ENCODE results near the gene CHDH. TPM values are rescaled to one million over a fixed set of nuclear protein-coding genes. Genes with fewer than 3 reads are reported as not detected.

The CHDH gene
- total RNA-seq, 4 donors from 2014 or later, result 36.5 to 114 (median 53.7) TPM

DNA sequence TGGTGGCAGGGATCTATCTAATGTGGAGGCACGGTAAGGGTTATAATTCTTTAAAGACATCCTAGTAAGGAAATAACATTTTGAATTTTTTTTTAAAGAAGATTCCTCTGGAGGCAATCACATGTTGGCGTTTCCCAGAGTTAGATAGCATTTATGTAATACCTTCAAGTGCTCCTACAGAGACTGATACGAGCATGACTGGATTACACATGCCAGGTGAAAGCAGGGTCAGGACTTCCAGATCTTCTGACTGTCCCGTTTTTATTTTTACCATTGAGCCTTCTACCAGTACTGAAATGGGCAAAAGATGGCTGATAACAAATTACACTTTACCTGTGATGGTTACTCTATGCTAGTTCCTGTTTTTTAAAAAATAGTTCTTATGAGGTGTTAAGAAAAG lies 14.0 kb upstream of the CHDH start:
- Histone ChIP-seq H3K9me3 (no peaks in the 10 kb centered on the region), H3K27me3 (no peaks in the 10 kb centered on the region), H3K4me3 (no peak overlapping the region), H3K27ac (no peak overlapping the region), H3K4me1 (no peaks in the 10 kb centered on the region), H3K36me3 (peaks cover 0 to 44% (median 15%) of the 10 kb centered on the region in 4 donors)
- intact Hi-C loops (cut with DNase I; ENCODE audit: low total_unique reads), result no loop called here
- no peak for TF ChIP-seq EP300 (IDR thresholded peaks at IDR 0.05; ENCODE audit: low read depth)
- no peak for TF ChIP-seq POLR2AphosphoS5 (IDR thresholded peaks at IDR 0.05)
- TF ChIP-seq, protein P1, sequence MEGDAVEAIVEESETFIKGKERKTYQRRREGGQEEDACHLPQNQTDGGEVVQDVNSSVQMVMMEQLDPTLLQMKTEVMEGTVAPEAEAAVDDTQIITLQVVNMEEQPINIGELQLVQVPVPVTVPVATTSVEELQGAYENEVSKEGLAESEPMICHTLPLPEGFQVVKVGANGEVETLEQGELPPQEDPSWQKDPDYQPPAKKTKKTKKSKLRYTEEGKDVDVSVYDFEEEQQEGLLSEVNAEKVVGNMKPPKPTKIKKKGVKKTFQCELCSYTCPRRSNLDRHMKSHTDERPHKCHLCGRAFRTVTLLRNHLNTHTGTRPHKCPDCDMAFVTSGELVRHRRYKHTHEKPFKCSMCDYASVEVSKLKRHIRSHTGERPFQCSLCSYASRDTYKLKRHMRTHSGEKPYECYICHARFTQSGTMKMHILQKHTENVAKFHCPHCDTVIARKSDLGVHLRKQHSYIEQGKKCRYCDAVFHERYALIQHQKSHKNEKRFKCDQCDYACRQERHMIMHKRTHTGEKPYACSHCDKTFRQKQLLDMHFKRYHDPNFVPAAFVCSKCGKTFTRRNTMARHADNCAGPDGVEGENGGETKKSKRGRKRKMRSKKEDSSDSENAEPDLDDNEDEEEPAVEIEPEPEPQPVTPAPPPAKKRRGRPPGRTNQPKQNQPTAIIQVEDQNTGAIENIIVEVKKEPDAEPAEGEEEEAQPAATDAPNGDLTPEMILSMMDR (IDR thresholded peaks at IDR 0.05), result no peak
- TF ChIP-seq POLR2A (IDR thresholded peaks at IDR 0.05), result no peak
- in situ Hi-C loops (cut with MboI; ENCODE audit: low pct_ligation_motif_present in 1 of 4, low pct_unique_long_range_greater_than_20kb in 1 of 4, low sequenced_read_pairs in 3 of 4), result no loop called here
- WGBS, 2 donors (ENCODE audit: low coverage in 1 of 2), result 72 to 100% methylated on average over 2 to 4 of the region's 4 CpGs
- no peak for DNase-seq

DNA sequence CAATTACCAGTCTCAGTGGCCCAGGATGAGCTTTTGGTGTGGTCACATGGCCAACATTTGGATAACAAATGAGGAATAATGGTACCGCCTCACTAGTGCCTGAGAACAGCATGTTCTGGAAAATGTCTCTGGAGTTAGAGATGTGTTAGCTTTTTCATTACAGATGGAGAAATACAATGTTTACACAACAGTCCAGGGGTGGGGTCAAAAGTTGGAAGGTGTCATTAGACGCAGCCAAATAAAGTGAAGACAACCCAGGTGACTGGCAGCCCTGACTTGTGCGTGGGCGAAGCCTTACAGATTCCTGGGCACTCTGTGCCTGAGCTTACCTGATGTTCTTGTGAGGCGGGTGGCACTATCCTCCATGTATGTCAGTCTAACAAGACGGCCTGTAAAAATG lies 13.0 kb upstream of the CHDH start:
- no peak for DNase-seq
- Histone ChIP-seq H3K27me3 (no peaks in the 10 kb centered on the region), H3K4me3 (no peak overlapping the region), H3K4me1 (no peaks in the 10 kb centered on the region), H3K27ac (no peak overlapping the region), H3K9me3 (no peaks in the 10 kb centered on the region), H3K36me3 (peaks cover 0 to 37% (median 11%) of the 10 kb centered on the region in 4 donors)
- intact Hi-C loops (cut with DNase I; ENCODE audit: low total_unique reads), result no loop called here
- 79 to 84% methylated on average over 5 to 6 of the region's 6 CpGs for WGBS, 2 donors (ENCODE audit: low coverage in 1 of 2)
- in situ Hi-C loops (cut with MboI; ENCODE audit: low pct_ligation_motif_present in 1 of 4, low pct_unique_long_range_greater_than_20kb in 1 of 4, low sequenced_read_pairs in 3 of 4), result no loop called here
- TF ChIP-seq POLR2A (IDR thresholded peaks at IDR 0.05), result no peak
- TF ChIP-seq, protein P1 (IDR thresholded peaks at IDR 0.05), result no peak
- TF ChIP-seq POLR2AphosphoS5 (IDR thresholded peaks at IDR 0.05), result no peak
- TF ChIP-seq EP300 (IDR thresholded peaks at IDR 0.05; ENCODE audit: low read depth), result no peak

GRCh38 chr3:53858096-53858741 lies 12.0 kb upstream of the CHDH start:
- no peaks in the 10 kb centered on the region for H3K9me3 ChIP-seq
- H3K36me3 ChIP-seq, result peaks cover 0 to 29% (median 8%) of the 10 kb centered on the region in 4 donors
- intact Hi-C loops (cut with DNase I; ENCODE audit: low total_unique reads) (no loop called here), in situ Hi-C loops (cut with MboI; ENCODE audit: low pct_ligation_motif_present in 1 of 4, low pct_unique_long_range_greater_than_20kb in 1 of 4, low sequenced_read_pairs in 3 of 4) (no loop called here)
- no peak overlapping the region for H3K27ac ChIP-seq
- H3K4me3 ChIP-seq, result no peak overlapping the region
- 81 to 87% methylated on average over 3 to 7 of the region's 7 CpGs for WGBS, 2 donors (ENCODE audit: low coverage in 1 of 2)
- DNase-seq, result no peak
- H3K4me1 ChIP-seq, result no peaks in the 10 kb centered on the region
- TF ChIP-seq POLR2AphosphoS5 (IDR thresholded peaks at IDR 0.05) (no peak), POLR2A (IDR thresholded peaks at IDR 0.05) (no peak), EP300 (IDR thresholded peaks at IDR 0.05; ENCODE audit: low read depth) (no peak)
- TF ChIP-seq, protein P1 (IDR thresholded peaks at IDR 0.05), result no peak
- H3K27me3 ChIP-seq, result no peaks in the 10 kb centered on the region

- intact Hi-C loops (cut with DNase I; ENCODE audit: low total_unique reads) (no loop called here), in situ Hi-C loops (cut with MboI; ENCODE audit: low pct_ligation_motif_present in 1 of 4, low pct_unique_long_range_greater_than_20kb in 1 of 4, low sequenced_read_pairs in 3 of 4) (no loop called here)
- WGBS, 2 donors (ENCODE audit: low coverage in 1 of 2), result 80 to 83% methylated on average over 3 to 7 of the region's 7 CpGs
- peaks cover 0 to 20% (median 5%) of the 10 kb centered on the region in 4 donors for H3K36me3 ChIP-seq
- H3K4me1 ChIP-seq, result no peaks in the 10 kb centered on the region
- no peak overlapping the region for H3K27ac ChIP-seq
- H3K4me3 ChIP-seq, result no peak overlapping the region
- DNase-seq, result no peak
- TF ChIP-seq EP300 (IDR thresholded peaks at IDR 0.05; ENCODE audit: low read depth), result no peak
- TF ChIP-seq POLR2A (IDR thresholded peaks at IDR 0.05), result no peak
- no peak for TF ChIP-seq POLR2AphosphoS5 (IDR thresholded peaks at IDR 0.05)
- TF ChIP-seq, protein P1 (IDR thresholded peaks at IDR 0.05), result no peak
- H3K27me3 ChIP-seq, result no peaks in the 10 kb centered on the region
- H3K9me3 ChIP-seq, result no peaks in the 10 kb centered on the region
Measured at GRCh38 chr3:53856964-53857363, 10.7 kb upstream of the CHDH start.
